ENCODE results near the gene UCN2. TPM values are rescaled to one million over a fixed set of nuclear protein-coding genes. Genes with fewer than 3 reads are reported as not detected.

UCN2 gene
- total RNA-seq, 1 donor from 2014 or later, result not detected

GRCh38 chr3:48514431-48515227 lies 49.0 kb downstream of the UCN2 start:
- Histone ChIP-seq H3K36me3 (peaks cover 0 to 2% of the 10 kb centered on the region in 2 donors), H3K4me3 (no peak overlapping the region), H3K27ac (no peak overlapping the region), H3K9me3 (no peaks in the 10 kb centered on the region), H3K27me3 (no peaks in the 10 kb centered on the region), H3K4me1 (no peaks in the 10 kb centered on the region)
- DNase-seq (ENCODE audit: low spot score in 2 of 2), result no peak
- TF ChIP-seq, protein P1, sequence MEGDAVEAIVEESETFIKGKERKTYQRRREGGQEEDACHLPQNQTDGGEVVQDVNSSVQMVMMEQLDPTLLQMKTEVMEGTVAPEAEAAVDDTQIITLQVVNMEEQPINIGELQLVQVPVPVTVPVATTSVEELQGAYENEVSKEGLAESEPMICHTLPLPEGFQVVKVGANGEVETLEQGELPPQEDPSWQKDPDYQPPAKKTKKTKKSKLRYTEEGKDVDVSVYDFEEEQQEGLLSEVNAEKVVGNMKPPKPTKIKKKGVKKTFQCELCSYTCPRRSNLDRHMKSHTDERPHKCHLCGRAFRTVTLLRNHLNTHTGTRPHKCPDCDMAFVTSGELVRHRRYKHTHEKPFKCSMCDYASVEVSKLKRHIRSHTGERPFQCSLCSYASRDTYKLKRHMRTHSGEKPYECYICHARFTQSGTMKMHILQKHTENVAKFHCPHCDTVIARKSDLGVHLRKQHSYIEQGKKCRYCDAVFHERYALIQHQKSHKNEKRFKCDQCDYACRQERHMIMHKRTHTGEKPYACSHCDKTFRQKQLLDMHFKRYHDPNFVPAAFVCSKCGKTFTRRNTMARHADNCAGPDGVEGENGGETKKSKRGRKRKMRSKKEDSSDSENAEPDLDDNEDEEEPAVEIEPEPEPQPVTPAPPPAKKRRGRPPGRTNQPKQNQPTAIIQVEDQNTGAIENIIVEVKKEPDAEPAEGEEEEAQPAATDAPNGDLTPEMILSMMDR (IDR thresholded peaks at IDR 0.05), result no peak
- intact Hi-C loops (cut with DNase I), result no loop called here

Other genes starting within 250 kb of the UCN2 start
- gene SPINK8, start 230.1 kb downstream of the UCN2 start, total RNA-seq, result not detected
- not detected for gene FBXW12, start 191.6 kb downstream of the UCN2 start, total RNA-seq
- gene PLXNB1, start 133.7 kb downstream of the UCN2 start, total RNA-seq, result 160 TPM
- gene CCDC51, start 123.7 kb downstream of the UCN2 start, total RNA-seq, result 19.3 TPM
- gene TMA7, start 123.5 kb downstream of the UCN2 start, total RNA-seq, result 142 TPM
- gene ATRIP, start 117.0 kb downstream of the UCN2 start, total RNA-seq, result 9.0 TPM
- gene SHISA5, start 59.6 kb downstream of the UCN2 start, total RNA-seq, result 218 TPM
- gene PFKFB4, start 7.0 kb downstream of the UCN2 start, total RNA-seq, result 3.7 TPM
- gene COL7A1, start 31.5 kb upstream of the UCN2 start, total RNA-seq, result 22.2 TPM
- gene UQCRC1, start 45.9 kb upstream of the UCN2 start, total RNA-seq, result 193 TPM
- gene TMEM89, start 58.0 kb upstream of the UCN2 start, total RNA-seq, result not detected
- 28.1 TPM for gene SLC26A6, start 71.7 kb upstream of the UCN2 start, total RNA-seq
- 2.6 TPM for gene CELSR3, start 99.1 kb upstream of the UCN2 start, total RNA-seq
- 102 TPM for gene NCKIPSD, start 122.1 kb upstream of the UCN2 start, total RNA-seq
- 101 TPM for gene IP6K2, start 153.4 kb upstream of the UCN2 start, total RNA-seq